Measurements from ENCODE around the gene NCKAP5L. TPM values are rescaled to one million over a fixed set of nuclear protein-coding genes. Genes with fewer than 3 reads are reported as not detected.

The NCKAP5L gene
- total and polyA plus RNA-seq, 2 of the 8 experiments (the other 6 are each of a cell fraction or from before 2014, with no cell fraction given), result 9.4 to 27.9 TPM

DNA sequence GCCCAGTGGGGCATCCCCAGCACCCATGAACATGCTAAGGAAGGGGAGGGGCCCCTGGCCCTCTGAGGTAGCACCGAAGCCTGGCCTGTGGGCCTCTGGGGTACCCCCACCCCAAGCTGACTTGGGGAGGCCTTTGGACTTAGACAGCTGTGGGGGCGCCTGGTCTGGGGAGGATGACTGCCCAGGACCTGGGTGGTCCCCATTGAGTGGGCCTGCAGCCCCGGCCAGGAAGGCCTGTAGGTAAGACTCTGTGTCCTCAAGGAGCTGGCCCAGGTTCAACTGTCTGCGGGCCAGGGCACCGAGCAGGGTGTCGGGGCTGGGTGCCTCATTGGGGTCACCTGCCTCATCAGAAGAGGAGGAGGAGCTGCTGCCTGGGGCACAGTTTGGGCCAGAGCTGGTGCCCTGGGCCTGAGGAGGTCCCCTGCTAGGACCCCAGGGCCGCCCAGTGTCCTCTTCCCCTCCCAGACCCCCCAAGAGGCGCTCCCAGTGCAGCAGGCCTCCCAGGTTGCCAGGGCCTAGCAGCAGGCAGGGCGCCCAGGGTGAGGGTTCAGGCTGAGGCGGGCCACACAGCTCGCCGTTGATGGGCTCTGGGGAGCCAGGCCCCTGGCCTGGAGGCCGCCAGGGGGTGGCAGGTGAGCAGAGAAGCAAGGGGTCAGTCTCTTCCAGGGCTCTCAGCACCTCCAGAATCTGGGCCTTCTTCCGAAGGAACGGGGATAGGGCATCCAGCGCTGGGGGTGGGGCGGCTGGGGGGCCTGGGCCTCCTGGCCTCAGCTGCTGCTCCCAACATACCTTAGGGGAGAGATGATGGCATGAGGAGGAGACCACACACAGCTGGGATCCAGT lies 31.4 kb downstream of the NCKAP5L start:
- H3K4me3 ChIP-seq (ENCODE audit: extremely low read depth in 1 of 4, insufficient read depth in 2 of 4, low read depth in 3 of 4, low read length in 4 of 4), result no peak overlapping the region
- no peak overlapping the region for H3K56ac ChIP-seq (replicated peaks; ENCODE audit: insufficient read length, low read depth, low read length)
- 88% methylated on average over 13 of the region's 17 CpGs; no CpG with 5 or more reads in 1 of the 2 experiments for WGBS, 2 experiments (ENCODE audit: extremely low coverage in 1 of 2, insufficient coverage in 1 of 2, insufficient read length in 1 of 2, insufficient replicate concordance in 2 of 2, low coverage in 1 of 2, low lambda C conversion rate in 2 of 2, missing lambda C conversion rate in 1 of 2)
- no peaks in the 10 kb centered on the region for H3K27me3 ChIP-seq (replicated peaks in 1 of 4; ENCODE audit: control insufficient read depth in 3 of 4, extremely low read depth in 1 of 4, insufficient read depth in 3 of 4, low read length in 3 of 4)
- no peak overlapping the region for H4K5ac ChIP-seq (ENCODE audit: insufficient read length, low read depth, low read length)
- no peak for DNase-seq (ENCODE audit: low read depth in 1 of 2, low spot score in 2 of 2)
- H2BK15ac ChIP-seq (ENCODE audit: low read length), result no peak overlapping the region
- no peak overlapping the region for H3K4me2 ChIP-seq (ENCODE audit: insufficient read depth in 1 of 2, low read depth in 2 of 2, low read length in 2 of 2)
- H2AK5ac ChIP-seq (ENCODE audit: low read depth, low read length), result no peak overlapping the region
- H3K79me1 ChIP-seq (ENCODE audit: low read depth, low read length), result no peaks in the 10 kb centered on the region
- no peak overlapping the region for H3K9ac ChIP-seq (replicated peaks in 1 of 4; ENCODE audit: extremely low read depth in 1 of 4, low read depth in 3 of 4, low read length in 3 of 4)
- H3K9me3 ChIP-seq (ENCODE audit: insufficient read depth in 2 of 2, low read depth in 1 of 2, low read length in 1 of 2), result no peaks in the 10 kb centered on the region
- H4K20me1 ChIP-seq (replicated peaks in 1 of 2; ENCODE audit: control insufficient read depth in 1 of 2, insufficient read depth in 2 of 2, low read length in 2 of 2), result peaks cover 0 to 12% of the 10 kb centered on the region in 2 experiments
- no peak overlapping the region for H2AFZ ChIP-seq (ENCODE audit: low read length)
- H2BK120ac ChIP-seq (replicated peaks; ENCODE audit: low read depth, low read length), result no peak overlapping the region
- no peak overlapping the region for H4K91ac ChIP-seq (replicated peaks; ENCODE audit: insufficient read length, low read length)
- H3K18ac ChIP-seq (ENCODE audit: extremely low read depth, low read length), result no peak overlapping the region
- H3K14ac ChIP-seq (ENCODE audit: insufficient read length), result no peak overlapping the region
- ChIA-PET POLR2A (ENCODE audit: partially characterized antibody) (interaction anchor here (0.6 to 3.9 kb wide), 7 partner anchors 8 to 55 kb away, joined by 3 to 14 read pairs (median 8); partner anchors contain the start of genes NCKAP5L and TMBIM6), CTCF (ENCODE audit: partially characterized antibody) (interaction anchor here (0.6 to 8.1 kb wide), 12 partner anchors 8 to 170 kb away, joined by 3 to 54 read pairs (median 6); no protein-coding TSS in a partner anchor)
- FAIRE-seq, result no peak
- H3K79me2 ChIP-seq (ENCODE audit: control insufficient read depth in 1 of 2, insufficient read depth in 2 of 2, low read length in 2 of 2), result no peaks in the 10 kb centered on the region
- H3K4ac ChIP-seq (replicated peaks; ENCODE audit: insufficient read length, low read depth, low read length), result no peak overlapping the region
- no peaks in the 10 kb centered on the region for H3K4me1 ChIP-seq (replicated peaks in 1 of 4; ENCODE audit: control insufficient read depth in 3 of 4, insufficient read depth in 4 of 4, low read length in 3 of 4)
- no peak overlapping the region for H2BK12ac ChIP-seq (ENCODE audit: low read depth, low read length)
- H2BK5ac ChIP-seq (ENCODE audit: low read depth, low read length), result no peak overlapping the region
- H3K27ac ChIP-seq (ENCODE audit: low read depth, low read length), result no peak overlapping the region
- H3K36me3 ChIP-seq (ENCODE audit: control insufficient read depth in 2 of 4, insufficient read depth in 4 of 4, low read length in 3 of 4), result peaks cover 2 to 23% (median 17%) of the 10 kb centered on the region in 4 experiments; a peak in 6 of 8 replicates
- no peak overlapping the region for H2BK20ac ChIP-seq (ENCODE audit: low read length)
- TF ChIP-seq HDAC6 (IDR thresholded peaks at IDR 0.05; ENCODE audit: low read depth, low read length) (no peak), RAD21 (IDR thresholded peaks at IDR 0.05 in 1 of 2, conservative IDR thresholded peaks at IDR 0.05 in 1 of 2; ENCODE audit: low read depth in 2 of 2, low read length in 2 of 2) (0 out of 4 replicates have a peak, but pooled peaks of 1 of the 2 experiments have one; percentile 1), RFX5 (IDR thresholded peaks at IDR 0.05; ENCODE audit: borderline replicate concordance, low read depth, low read length) (no peak), POLR2A (IDR thresholded peaks at IDR 0.05; ENCODE audit: control extremely low read depth in 1 of 2, low read depth in 2 of 2, low read length in 2 of 2) (no peak)
- no peaks in the 10 kb centered on the region for H3K23me2 ChIP-seq (ENCODE audit: low read depth, low read length)
- H4K8ac ChIP-seq (ENCODE audit: extremely low read depth, insufficient read depth, low read length), result no peak overlapping the region
- H3K23ac ChIP-seq (ENCODE audit: insufficient read length), result no peak overlapping the region

Data from H1 (cell line).